Mucosa of rectum (tissue), 2 donors: ENCODE results near the gene ARID1A.

Experiments used
- H3K27ac ChIP-seq, 2 donors: one replicate each; pipeline ENCODE4 v1.7.0; 2013; ENCODE audit warnings: inconsistent platforms in 2 of 2, low read depth in 2 of 2, low read length in 2 of 2
- H3K27me3 ChIP-seq, 2 donors: one replicate each; pipeline ENCODE4 v1.7.0; 2013; ENCODE audit warnings: low read length in 2 of 2; ENCODE audit not compliant: control insufficient read depth in 2 of 2, insufficient read depth in 2 of 2
- H3K36me3 ChIP-seq, 2 donors: one replicate each; pipeline ENCODE4 v1.7.0; 2013; ENCODE audit warnings: low read length in 2 of 2; ENCODE audit not compliant: control insufficient read depth in 2 of 2, insufficient read depth in 2 of 2
- H3K4me1 ChIP-seq, 2 donors: one replicate each; pipeline ENCODE4 v1.7.0; 2013; ENCODE audit warnings: low read length in 2 of 2, mild to moderate bottlenecking in 1 of 2; ENCODE audit not compliant: control insufficient read depth in 2 of 2, insufficient read depth in 2 of 2
- H3K4me3 ChIP-seq, 2 donors: one replicate each; pipeline ENCODE4 v1.7.0; 2013; ENCODE audit warnings: low read length in 2 of 2
- H3K9ac ChIP-seq, 2 donors: one replicate each; pipeline ENCODE4 v1.7.0; 2013; ENCODE audit warnings: low read length in 2 of 2, low read depth in 1 of 2, mild to moderate bottlenecking in 1 of 2
- H3K9me3 ChIP-seq, 2 donors: one replicate each; pipeline ENCODE4 v1.7.0; 2013; ENCODE audit warnings: low read length in 2 of 2; ENCODE audit not compliant: control insufficient read depth in 2 of 2
- donor health status: healthy.
- donor health status: Normal muscosa, but diverticular disease.

ARID1A gene

GRCh38 chr1:26726784-26727183 lies 31.0 kb downstream of the ARID1A start:
- H3K27me3 ChIP-seq: no peaks in the 10 kb centered on the region
- H3K27ac ChIP-seq: no peak overlapping the region
- H3K9me3 ChIP-seq: no peaks in the 10 kb centered on the region
- H3K36me3 ChIP-seq: peaks cover 19 to 24% of the 10 kb centered on the region in 2 donors
- no peak overlapping the region for H3K9ac ChIP-seq
- no peak overlapping the region for H3K4me3 ChIP-seq
- peaks cover 17 to 26% of the 10 kb centered on the region in 2 donors for H3K4me1 ChIP-seq

DNA sequence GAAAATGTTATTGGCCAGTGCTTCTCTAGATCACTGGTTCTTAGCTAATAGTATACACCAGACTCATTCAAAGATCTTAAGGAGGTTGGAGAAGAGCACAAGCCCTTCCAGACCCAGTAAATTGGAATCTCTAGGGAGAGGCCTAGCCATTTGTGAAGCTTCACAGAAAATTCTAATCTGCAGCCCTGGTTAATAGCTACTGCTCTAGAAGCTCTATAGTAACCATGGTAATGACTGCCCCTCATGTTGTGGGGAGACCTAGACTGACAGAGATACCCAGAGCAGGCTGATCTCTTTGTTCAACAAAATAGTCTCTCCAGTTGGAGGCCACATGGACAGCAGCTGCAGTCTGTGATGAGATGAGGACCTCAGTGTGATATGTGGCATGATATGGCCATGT lies 31.7 kb downstream of the ARID1A start:
- no peaks in the 10 kb centered on the region for H3K27me3 ChIP-seq
- H3K9me3 ChIP-seq: no peaks in the 10 kb centered on the region
- no peak overlapping the region for H3K4me3 ChIP-seq
- H3K27ac ChIP-seq: no peak overlapping the region
- H3K36me3 ChIP-seq: peaks cover 26 to 30% of the 10 kb centered on the region in 2 donors
- peaks cover 17 to 23% of the 10 kb centered on the region in 2 donors for H3K4me1 ChIP-seq
- H3K9ac ChIP-seq: no peak overlapping the region

DNA sequence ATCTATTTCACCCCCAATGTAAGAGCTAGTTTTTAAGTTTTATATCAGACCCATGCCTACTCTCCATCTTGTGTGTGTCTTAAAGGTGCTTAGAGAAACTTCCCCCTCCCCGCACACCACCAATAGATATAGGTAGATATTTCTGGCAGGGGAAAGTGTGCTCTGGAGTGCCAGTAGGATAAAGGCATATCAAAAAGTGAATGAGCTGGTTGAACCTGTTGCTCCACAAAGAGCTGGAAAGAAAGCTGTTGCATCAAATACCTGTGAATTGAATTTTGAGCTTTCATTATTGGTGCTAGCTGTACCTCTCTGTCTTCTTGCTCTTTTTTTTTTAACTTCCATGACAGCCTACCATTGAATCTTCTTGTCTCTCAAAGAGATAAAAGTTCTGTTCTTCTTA lies 32.8 kb downstream of the ARID1A start:
- no peaks in the 10 kb centered on the region for H3K27me3 ChIP-seq
- H3K9me3 ChIP-seq: no peaks in the 10 kb centered on the region
- H3K4me3 ChIP-seq: no peak overlapping the region
- H3K36me3 ChIP-seq: peaks cover 36 to 42% of the 10 kb centered on the region in 2 donors
- H3K27ac ChIP-seq: no peak overlapping the region
- peaks cover 7 to 12% of the 10 kb centered on the region in 2 donors for H3K4me1 ChIP-seq
- no peak overlapping the region for H3K9ac ChIP-seq

DNA sequence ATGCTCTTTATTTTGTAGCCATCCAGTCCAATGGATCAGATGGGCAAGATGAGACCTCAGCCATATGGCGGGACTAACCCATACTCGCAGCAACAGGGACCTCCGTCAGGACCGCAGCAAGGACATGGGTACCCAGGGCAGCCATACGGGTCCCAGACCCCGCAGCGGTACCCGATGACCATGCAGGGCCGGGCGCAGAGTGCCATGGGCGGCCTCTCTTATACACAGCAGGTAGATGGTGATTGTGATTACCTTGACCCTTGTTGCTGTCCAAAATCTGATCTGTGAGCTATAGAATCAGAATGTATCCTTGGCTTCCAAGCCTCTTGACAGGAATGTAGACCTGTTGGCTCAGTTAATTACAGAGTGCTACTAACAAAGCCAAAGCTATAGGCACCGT lies 33.8 kb downstream of the ARID1A start:
- Histone ChIP-seq H3K4me1 (peaks cover 0 to 4% of the 10 kb centered on the region in 2 donors), H3K27ac (no peak overlapping the region), H3K4me3 (no peak overlapping the region), H3K27me3 (no peaks in the 10 kb centered on the region), H3K9me3 (no peaks in the 10 kb centered on the region), H3K36me3 (peaks cover 43 to 51% of the 10 kb centered on the region in 2 donors), H3K9ac (no peak overlapping the region)

DNA sequence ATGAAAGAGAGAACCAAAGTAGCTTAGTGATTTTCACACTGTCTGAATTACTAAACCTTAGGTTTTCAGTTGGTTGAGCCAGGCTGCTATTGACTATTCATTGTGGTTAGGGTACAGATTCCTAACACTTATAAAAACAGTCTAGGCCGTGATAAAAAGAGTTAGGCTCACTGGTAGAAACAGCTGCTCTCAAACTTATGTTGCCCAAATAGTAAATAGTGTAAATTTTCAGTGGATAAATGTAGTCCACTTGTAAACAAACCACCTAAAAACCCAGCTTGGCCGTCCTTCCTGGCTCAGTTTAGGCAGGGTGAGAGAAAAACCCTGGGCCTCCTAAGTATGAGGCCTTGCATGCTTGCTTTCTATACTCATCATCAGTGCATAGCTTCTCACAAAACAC lies 34.9 kb downstream of the ARID1A start:
- H3K9me3 ChIP-seq: no peaks in the 10 kb centered on the region
- H3K9ac ChIP-seq: no peak overlapping the region
- no peak overlapping the region for H3K27ac ChIP-seq
- H3K27me3 ChIP-seq: no peaks in the 10 kb centered on the region
- H3K4me1 ChIP-seq: peaks cover 0 to 2% of the 10 kb centered on the region in 2 donors
- H3K36me3 ChIP-seq: peaks cover 45 to 55% of the 10 kb centered on the region in 2 donors
- H3K4me3 ChIP-seq: no peak overlapping the region

GRCh38 chr1:26731233-26731902 lies 35.6 kb downstream of the ARID1A start:
- Histone ChIP-seq H3K27me3 (no peaks in the 10 kb centered on the region), H3K36me3 (peaks cover 47 to 55% of the 10 kb centered on the region in 2 donors), H3K4me1 (peaks cover 0 to 2% of the 10 kb centered on the region in 2 donors), H3K27ac (no peak overlapping the region), H3K9me3 (no peaks in the 10 kb centered on the region), H3K4me3 (no peak overlapping the region), H3K9ac (no peak overlapping the region)

DNA sequence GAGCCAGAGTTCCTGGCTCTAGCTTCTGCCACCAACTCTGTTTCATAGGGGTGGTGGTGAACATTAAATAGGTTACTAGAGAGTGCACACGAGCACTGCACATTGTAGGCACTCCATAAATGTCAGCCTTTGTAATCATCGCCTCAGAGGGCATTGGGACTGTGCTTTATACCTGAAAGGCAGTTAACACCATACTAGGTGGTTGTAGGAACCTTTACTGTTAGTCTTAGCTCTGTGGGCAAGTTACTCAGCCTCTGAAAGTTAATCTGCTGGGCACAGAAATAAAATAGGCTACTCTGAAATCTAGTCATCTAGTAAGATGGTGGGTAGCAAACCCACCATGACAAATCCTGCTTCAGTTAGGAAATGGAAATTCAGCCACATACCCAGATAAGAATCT lies 37.6 kb downstream of the ARID1A start:
- Histone ChIP-seq H3K27ac (no peak overlapping the region), H3K9ac (no peak overlapping the region), H3K4me1 (no peaks in the 10 kb centered on the region), H3K36me3 (peaks cover 49 to 65% of the 10 kb centered on the region in 2 donors), H3K9me3 (no peaks in the 10 kb centered on the region), H3K4me3 (no peak overlapping the region), H3K27me3 (no peaks in the 10 kb centered on the region)

- Histone ChIP-seq H3K27ac (no peak overlapping the region), H3K9me3 (no peaks in the 10 kb centered on the region), H3K27me3 (no peaks in the 10 kb centered on the region), H3K4me3 (no peak overlapping the region), H3K36me3 (peaks cover 49 to 67% of the 10 kb centered on the region in 2 donors), H3K9ac (no peak overlapping the region), H3K4me1 (no peaks in the 10 kb centered on the region)
These were observed 38.2 kb downstream of the ARID1A start for GRCh38 chr1:26733982-26734381.

DNA sequence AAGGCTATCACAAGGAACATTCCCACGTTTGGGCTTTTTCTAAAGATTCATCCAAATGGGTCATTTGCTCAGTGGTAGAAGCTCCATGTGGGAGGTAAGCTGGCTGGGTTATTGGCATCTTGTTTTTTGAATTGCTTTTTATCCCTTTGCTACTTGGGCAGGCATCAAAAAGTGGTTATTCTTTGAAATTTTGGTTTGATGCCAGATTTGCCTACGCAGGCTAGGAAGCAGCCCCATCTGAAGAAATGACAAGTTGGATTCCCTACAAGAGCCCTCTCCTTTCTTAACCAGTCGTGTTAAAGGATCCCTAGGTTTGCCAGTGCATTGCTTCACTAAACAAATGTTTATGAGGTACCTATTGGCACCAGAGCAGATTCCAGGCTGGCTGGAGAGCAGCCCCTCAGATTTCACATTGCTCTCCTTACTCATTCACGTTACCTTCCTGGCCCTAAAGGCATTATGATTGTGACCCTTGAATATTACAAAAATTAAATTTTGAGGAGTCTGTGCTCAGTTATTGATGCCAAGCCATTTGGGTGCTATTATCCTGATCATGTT lies 38.8 kb downstream of the ARID1A start:
- Histone ChIP-seq H3K36me3 (peaks cover 47 to 69% of the 10 kb centered on the region in 2 donors), H3K27me3 (no peaks in the 10 kb centered on the region), H3K4me3 (no peak overlapping the region), H3K4me1 (no peaks in the 10 kb centered on the region), H3K9me3 (no peaks in the 10 kb centered on the region), H3K9ac (no peak overlapping the region), H3K27ac (no peak overlapping the region)

DNA sequence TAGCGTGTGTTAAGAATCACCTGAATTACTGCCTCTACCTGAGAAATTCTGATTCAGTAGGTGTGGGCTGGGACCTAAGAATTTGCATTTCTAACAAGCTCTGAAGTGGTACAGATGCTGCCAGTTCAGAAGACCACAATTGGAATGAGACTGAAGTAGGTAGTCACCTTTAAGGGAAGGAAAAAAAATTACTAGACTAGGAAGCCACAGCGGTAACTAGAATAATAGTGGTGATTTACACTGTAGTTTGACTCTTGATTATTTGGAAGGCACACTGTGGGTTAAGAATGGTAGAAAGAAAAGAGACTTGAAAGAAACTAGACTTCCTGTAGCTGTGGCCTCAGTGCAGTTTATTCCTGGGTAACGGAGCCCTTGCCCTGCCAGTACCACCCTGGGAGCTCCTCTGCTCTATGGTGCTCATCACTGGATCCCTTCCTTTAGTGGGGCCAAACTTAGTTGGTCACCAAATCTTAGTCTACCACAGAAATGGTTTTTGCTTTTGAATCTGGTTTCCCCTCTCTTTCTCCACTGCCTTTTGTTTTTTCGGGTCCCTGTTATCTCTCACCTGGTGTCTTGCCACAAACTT lies 43.6 kb downstream of the ARID1A start:
- H3K9ac ChIP-seq: no peak overlapping the region
- H3K27ac ChIP-seq: peak overlapping the region in 1 of 2 donors; percentile 35
- peaks cover 18 to 22% of the 10 kb centered on the region in 2 donors for H3K4me1 ChIP-seq
- H3K27me3 ChIP-seq: no peaks in the 10 kb centered on the region
- peaks cover 22 to 42% of the 10 kb centered on the region in 2 donors for H3K36me3 ChIP-seq
- no peaks in the 10 kb centered on the region for H3K9me3 ChIP-seq
- H3K4me3 ChIP-seq: no peak overlapping the region
